H9 (cell line): Measurements from ENCODE around the gene CBX5. TPM values are rescaled to one million over a fixed set of nuclear protein-coding genes. Genes with fewer than 3 reads are reported as not detected.

ENCODE experiments used
- DNase-seq: peaks from one replicate; pipeline ENCODE4 v3.0.0-alpha.2; 2017
- H2AFZ ChIP-seq: one replicate; pipeline ENCODE4 v1.6.1; 2013; ENCODE audit warnings: mild to moderate bottlenecking, low read length, control low read depth, moderate library complexity
- H2AK5ac ChIP-seq: 2 replicates; pipeline ENCODE4 v1.6.1; 2013; ENCODE audit warnings: low read length, control low read depth, mixed read lengths; ENCODE audit not compliant: insufficient read length
- H2BK120ac ChIP-seq: one replicate; pipeline ENCODE4 v1.6.1; 2013; ENCODE audit warnings: low read depth, mild to moderate bottlenecking, low read length, control low read depth, inconsistent platforms; ENCODE audit not compliant: poor library complexity, severe bottlenecking
- H2BK12ac ChIP-seq: 2 replicates; pipeline ENCODE4 v1.6.1; 2013; ENCODE audit warnings: low read length, control low read depth, mixed read lengths, low read depth; ENCODE audit not compliant: insufficient read length
- H2BK15ac ChIP-seq: 2 replicates; pipeline ENCODE4 v1.6.1; 2013; ENCODE audit warnings: low read depth, low read length, control low read depth
- H2BK20ac ChIP-seq: one replicate; pipeline ENCODE4 v1.6.1; 2013; ENCODE audit warnings: low read depth, mild to moderate bottlenecking, low read length, control low read depth, inconsistent platforms; ENCODE audit not compliant: poor library complexity, severe bottlenecking
- H2BK5ac ChIP-seq: 2 replicates; pipeline ENCODE4 v1.6.1; 2013; ENCODE audit warnings: low read length, control low read depth, mixed read lengths; ENCODE audit not compliant: insufficient read length
- H3K14ac ChIP-seq: 2 replicates; pipeline ENCODE4 v1.6.1; 2013; ENCODE audit warnings: low read length, control low read depth; ENCODE audit not compliant: insufficient read depth
- H3K18ac ChIP-seq: 2 replicates; pipeline ENCODE4 v1.6.1; 2013; ENCODE audit warnings: low read depth, mild to moderate bottlenecking, mixed read lengths, low read length, control low read depth; ENCODE audit not compliant: insufficient read length
- H3K23ac ChIP-seq: 2 replicates; pipeline ENCODE4 v1.6.1; 2013; ENCODE audit warnings: low read length, control low read depth, mixed read lengths, low read depth; ENCODE audit not compliant: insufficient read length
- H3K23me2 ChIP-seq: 2 replicates; pipeline ENCODE4 v1.6.1; 2013; ENCODE audit warnings: low read depth, mild to moderate bottlenecking, mixed read lengths, low read length, control low read depth; ENCODE audit not compliant: insufficient read length, poor library complexity, severe bottlenecking
- H3K27ac ChIP-seq: 2 replicates; pipeline ENCODE4 v1.5.1; 2013; ENCODE audit warnings: low read length, control low read depth, mixed read lengths, low read depth; ENCODE audit not compliant: insufficient read length
- H3K27me3 ChIP-seq: 2 replicates; pipeline ENCODE4 v1.6.1; 2013; ENCODE audit warnings: low read length, control low read depth, inconsistent platforms; ENCODE audit not compliant: insufficient read depth
- H3K4ac ChIP-seq: 2 replicates; pipeline ENCODE4 v1.6.1; 2013; ENCODE audit warnings: low read depth, mild to moderate bottlenecking, control low read depth, inconsistent platforms, low read length, moderate library complexity
- H3K4me1 ChIP-seq: 2 replicates; pipeline ENCODE4 v1.6.1; 2013; ENCODE audit warnings: low read length, control low read depth, inconsistent platforms; ENCODE audit not compliant: insufficient read depth
- H3K4me2 ChIP-seq: 2 replicates; pipeline ENCODE4 v1.6.1; 2013; ENCODE audit warnings: low read length, control low read depth, mixed read lengths; ENCODE audit not compliant: insufficient read length, insufficient read depth
- H3K56ac ChIP-seq: 2 replicates; pipeline ENCODE4 v1.6.1; 2013; ENCODE audit warnings: low read depth, mild to moderate bottlenecking, mixed read lengths, low read length, control low read depth; ENCODE audit not compliant: insufficient read length
- H3K79me1 ChIP-seq: 2 replicates; pipeline ENCODE4 v1.6.1; 2013; ENCODE audit warnings: low read depth, mild to moderate bottlenecking, moderate library complexity, low read length, control low read depth, inconsistent platforms; ENCODE audit not compliant: insufficient read depth, poor library complexity, severe bottlenecking
- H3K79me2 ChIP-seq: 2 replicates; pipeline ENCODE4 v1.6.1; 2013; ENCODE audit warnings: low read length, control low read depth, inconsistent platforms; ENCODE audit not compliant: insufficient read depth
- H3K9ac ChIP-seq: 2 replicates; pipeline ENCODE4 v1.6.1; 2013; ENCODE audit warnings: low read length, control low read depth, mixed read lengths; ENCODE audit not compliant: insufficient read length; ENCODE audit errors: extremely low read depth
- H3K9me3 ChIP-seq: one replicate; pipeline ENCODE4 v1.6.1; 2013; ENCODE audit warnings: low read depth, low read length, inconsistent platforms; ENCODE audit not compliant: control insufficient read depth
- H3T11ph ChIP-seq: one replicate; pipeline ENCODE4 v1.6.1; 2013; ENCODE audit warnings: mild to moderate bottlenecking, low read length, control low read depth, inconsistent platforms
- H4K20me1 ChIP-seq: one replicate; pipeline ENCODE4 v1.6.1; 2013; ENCODE audit not compliant: control insufficient read depth, insufficient read length, insufficient read depth
- H4K5ac ChIP-seq: 2 replicates; pipeline ENCODE4 v1.6.1; 2013; ENCODE audit warnings: low read depth, mild to moderate bottlenecking, mixed read lengths, low read length, control low read depth; ENCODE audit not compliant: insufficient read length
- H4K8ac ChIP-seq: replicated peaks from 2 replicates; pipeline ENCODE4 v1.6.1; 2013; ENCODE audit warnings: low read length, control low read depth, mixed read lengths, low read depth; ENCODE audit not compliant: insufficient read length
- H4K91ac ChIP-seq: 2 replicates; pipeline ENCODE4 v1.6.1; 2013; ENCODE audit warnings: low read depth, mild to moderate bottlenecking, moderate library complexity, mixed read lengths, low read length, control low read depth; ENCODE audit not compliant: insufficient read length
- H3K27ac Mint-ChIP-seq, 3 experiments: 2 replicates in 2 of 3; 3 replicates in 1 of 3; pipeline ENCODE4 v1.8.0; 2020 to 2021; ENCODE audit warnings: mixed read lengths in 3 of 3, mild to moderate bottlenecking in 1 of 3, moderate library complexity in 1 of 3
- H3K27me3 Mint-ChIP-seq: 2 replicates; pipeline ENCODE4 v1.8.0; 2021; ENCODE audit warnings: low read depth, mild to moderate bottlenecking, moderate library complexity, mixed read lengths
- H3K36me3 Mint-ChIP-seq, 3 experiments: 2 replicates in 2 of 3; 3 replicates in 1 of 3; pipeline ENCODE4 v1.8.0; 2020 to 2021; ENCODE audit warnings: low read depth in 3 of 3, mixed read lengths in 3 of 3; ENCODE audit not compliant: insufficient read depth in 1 of 3
- H3K4me1 Mint-ChIP-seq, 2 experiments: 2 replicates each; pipeline ENCODE4 v1.8.0; 2020; ENCODE audit warnings: mixed read lengths in 2 of 2
- H3K4me3 Mint-ChIP-seq, 2 experiments: 2 replicates in 1 of 2; 3 replicates in 1 of 2; pipeline ENCODE4 v1.8.0; 2020 to 2021; ENCODE audit warnings: mild to moderate bottlenecking in 2 of 2, mixed read lengths in 2 of 2, moderate library complexity in 1 of 2
- H3K9me3 Mint-ChIP-seq, 2 experiments: 2 replicates in 1 of 2; 3 replicates in 1 of 2; pipeline ENCODE4 v1.8.0; 2020; ENCODE audit warnings: mild to moderate bottlenecking in 2 of 2, mixed read lengths in 2 of 2, moderate library complexity in 1 of 2
- CTCF ChIP-seq: fragments of 200-600 bp; sonication (generic); conservative IDR thresholded peaks from 3 replicates; pipeline ENCODE4 v1.8.0; 2021; ENCODE audit warnings: antibody characterized with exemption, mild to moderate bottlenecking
- WGBS: extraction: QIAGEN DNeasy Blood & Tissue Kit; methylation state at CpG from one replicate; pipeline ENCODE4 v1.1.7; 2013; ENCODE audit warnings: missing lambda C conversion rate, low lambda C conversion rate, mixed read lengths; ENCODE audit not compliant: insufficient read length; ENCODE audit errors: extremely low coverage; 5-methylcytosine and 5-hydroxymethylcytosine counted together
- total RNA-seq: library from RNA; stranded (reverse); gene quantifications from 2 replicates; pipeline ENCODE4 v1.2.1, GENCODE V29; 2021

The CBX5 gene
- total RNA-seq, 1 experiment from 2014 or later, result 206 TPM

GRCh38 chr12:54201001-54201794 is 78.7 kb downstream of the CBX5 start:
- H3K4me1 Mint-ChIP-seq, result peaks cover 7 to 18% of the 10 kb centered on the region in 2 experiments; a peak in 3 of 4 replicates
- H3K23ac ChIP-seq, result no peak overlapping the region
- no peak overlapping the region for H2BK20ac ChIP-seq
- no peak overlapping the region for H3K14ac ChIP-seq
- H3K27ac ChIP-seq, result no peak overlapping the region
- H3K4me2 ChIP-seq, result no peak overlapping the region
- H2BK120ac ChIP-seq, result no peak overlapping the region
- H3K79me1 ChIP-seq, result no peaks in the 10 kb centered on the region
- peak overlapping the region in 1 of 2 experiments; percentile 43; a peak in 1 of 5 replicates for H3K4me3 Mint-ChIP-seq
- no peaks in the 10 kb centered on the region for H3K23me2 ChIP-seq
- H3K4ac ChIP-seq, result no peak overlapping the region
- H2AK5ac ChIP-seq, result no peak overlapping the region
- peaks cover 99% of the 10 kb centered on the region for H3K27me3 Mint-ChIP-seq
- no peak overlapping the region for H3T11ph ChIP-seq
- peak; percentile 99 for TF ChIP-seq CTCF
- no peak overlapping the region for H2BK5ac ChIP-seq
- no peaks in the 10 kb centered on the region for H3K36me3 Mint-ChIP-seq
- H4K8ac ChIP-seq, result no peak overlapping the region
- no peak overlapping the region for H3K27ac Mint-ChIP-seq
- H3K9ac ChIP-seq, result no peak overlapping the region
- H3K9me3 Mint-ChIP-seq, result peaks cover 0 to 3% of the 10 kb centered on the region in 2 experiments; a peak in 2 of 5 replicates
- H2BK15ac ChIP-seq, result no peak overlapping the region
- no peak overlapping the region for H2AFZ ChIP-seq
- H4K20me1 ChIP-seq, result no peaks in the 10 kb centered on the region
- 0 out of 2 replicates have a peak, but pooled peaks cover 2% of the 10 kb centered on the region for H3K4me1 ChIP-seq
- no peaks in the 10 kb centered on the region for H3K9me3 ChIP-seq
- H4K5ac ChIP-seq, result no peak overlapping the region
- no peak overlapping the region for H3K18ac ChIP-seq
- no CpG with 5 or more reads among the region's 8 CpGs for WGBS
- no peaks in the 10 kb centered on the region for H3K79me2 ChIP-seq
- peak; percentile 95 for DNase-seq
- peaks cover 10% of the 10 kb centered on the region; the same call in 1 of the 2 replicates for H3K27me3 ChIP-seq
- H4K91ac ChIP-seq, result no peak overlapping the region
- no peak overlapping the region for H3K56ac ChIP-seq
- H2BK12ac ChIP-seq, result no peak overlapping the region
